Parathyroid adenoma (tissue), 2 donors: ENCODE results near the gene ADH4.
"Not testable (repeated sequence)": the region's sequence is repeated elsewhere in the genome, so short reads cannot be mapped to it uniquely, and the experiment has no call there.

Experiments
- H2AFZ ChIP-seq: fragments of 300-600 bp; sonication (generic); one replicate; pipeline ENCODE4 v1.7.0; 2017; ENCODE audit warnings: antibody characterized with exemption, mild to moderate bottlenecking
- H3K27ac ChIP-seq: fragments of 300-600 bp; sonication (generic); one replicate; pipeline ENCODE4 v1.7.0; 2017
- H3K27me3 ChIP-seq: fragments of 300-600 bp; sonication (generic); one replicate; pipeline ENCODE4 v1.7.0; 2017; ENCODE audit warnings: low read length; ENCODE audit not compliant: control insufficient read depth, insufficient read depth
- H3K36me3 ChIP-seq: fragments of 300-600 bp; sonication (generic); one replicate; pipeline ENCODE4 v1.7.0; 2017; ENCODE audit warnings: low read length; ENCODE audit not compliant: control insufficient read depth, insufficient read depth
- H3K4me1 ChIP-seq: fragments of 300-600 bp; sonication (generic); one replicate; pipeline ENCODE4 v1.7.0; 2017; ENCODE audit warnings: control low read depth
- H3K4me2 ChIP-seq: fragments of 300-600 bp; sonication (generic); one replicate; pipeline ENCODE4 v1.7.0; 2017; ENCODE audit warnings: low read length
- H3K4me3 ChIP-seq: fragments of 300-600 bp; sonication (generic); one replicate; pipeline ENCODE4 v1.7.0; 2017; ENCODE audit warnings: low read depth, low read length
- H3K79me2 ChIP-seq: fragments of 300-600 bp; sonication (generic); one replicate; pipeline ENCODE4 v1.7.0; 2017; ENCODE audit warnings: control low read depth
- H3K9ac ChIP-seq: fragments of 300-600 bp; sonication (generic); one replicate; pipeline ENCODE4 v1.7.0; 2017; ENCODE audit warnings: mild to moderate bottlenecking
- H3K9me3 ChIP-seq: fragments of 300-600 bp; sonication (generic); one replicate; pipeline ENCODE4 v1.7.0; 2017; ENCODE audit warnings: low read length; ENCODE audit not compliant: control insufficient read depth
- TF ChIP-seq, protein P1 (sequence below): fragments of 300-600 bp; sonication (generic); IDR thresholded peaks from one replicate; pipeline ENCODE4 v1.7.0; 2017; ENCODE audit warnings: antibody characterized with exemption, mild to moderate bottlenecking
- donor health status: primary hyperparathyroidism.

The ADH4 gene

DNA sequence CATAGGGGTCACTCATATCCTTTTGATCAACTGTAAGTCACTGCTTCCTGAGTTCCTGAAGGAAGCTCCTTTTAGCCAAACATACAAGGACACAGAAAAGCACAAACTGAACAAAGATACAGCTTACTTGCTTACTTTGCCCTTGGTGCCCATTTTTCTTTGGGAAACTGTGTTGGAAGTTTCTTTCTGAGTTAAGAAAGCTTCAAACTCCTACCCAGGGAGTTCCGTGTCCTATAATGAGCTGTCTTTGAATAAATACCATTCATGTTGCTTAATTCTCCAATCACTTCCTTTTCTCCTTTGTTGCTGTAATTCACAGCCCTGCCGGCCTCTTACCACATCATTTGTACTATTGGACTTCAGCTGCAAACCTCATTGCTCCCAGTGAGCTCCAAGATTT is at the start of gene ADH4:
Gene ADH4, minus strand, starts transcription at position 228 of the 400 bp plus-strand sequence. Its CDS starts 75 bp downstream, at position 153.
- Histone ChIP-seq H2AFZ (no peak within 1 kb of the TSS), H3K36me3 (no peaks in the 10 kb centered on the region), H3K4me3 (no peak within 1 kb of the TSS), H3K27ac (no peak within 1 kb of the TSS), H3K4me2 (no peak within 1 kb of the TSS), H3K27me3 (no peaks in the 10 kb centered on the region), H3K79me2 (no peaks in the 10 kb centered on the region), H3K9me3 (no peaks in the 10 kb centered on the region), H3K9ac (no peak within 1 kb of the TSS), H3K4me1 (no peaks in the 10 kb centered on the region)
- TF ChIP-seq, protein P1, sequence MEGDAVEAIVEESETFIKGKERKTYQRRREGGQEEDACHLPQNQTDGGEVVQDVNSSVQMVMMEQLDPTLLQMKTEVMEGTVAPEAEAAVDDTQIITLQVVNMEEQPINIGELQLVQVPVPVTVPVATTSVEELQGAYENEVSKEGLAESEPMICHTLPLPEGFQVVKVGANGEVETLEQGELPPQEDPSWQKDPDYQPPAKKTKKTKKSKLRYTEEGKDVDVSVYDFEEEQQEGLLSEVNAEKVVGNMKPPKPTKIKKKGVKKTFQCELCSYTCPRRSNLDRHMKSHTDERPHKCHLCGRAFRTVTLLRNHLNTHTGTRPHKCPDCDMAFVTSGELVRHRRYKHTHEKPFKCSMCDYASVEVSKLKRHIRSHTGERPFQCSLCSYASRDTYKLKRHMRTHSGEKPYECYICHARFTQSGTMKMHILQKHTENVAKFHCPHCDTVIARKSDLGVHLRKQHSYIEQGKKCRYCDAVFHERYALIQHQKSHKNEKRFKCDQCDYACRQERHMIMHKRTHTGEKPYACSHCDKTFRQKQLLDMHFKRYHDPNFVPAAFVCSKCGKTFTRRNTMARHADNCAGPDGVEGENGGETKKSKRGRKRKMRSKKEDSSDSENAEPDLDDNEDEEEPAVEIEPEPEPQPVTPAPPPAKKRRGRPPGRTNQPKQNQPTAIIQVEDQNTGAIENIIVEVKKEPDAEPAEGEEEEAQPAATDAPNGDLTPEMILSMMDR = no peak

DNA sequence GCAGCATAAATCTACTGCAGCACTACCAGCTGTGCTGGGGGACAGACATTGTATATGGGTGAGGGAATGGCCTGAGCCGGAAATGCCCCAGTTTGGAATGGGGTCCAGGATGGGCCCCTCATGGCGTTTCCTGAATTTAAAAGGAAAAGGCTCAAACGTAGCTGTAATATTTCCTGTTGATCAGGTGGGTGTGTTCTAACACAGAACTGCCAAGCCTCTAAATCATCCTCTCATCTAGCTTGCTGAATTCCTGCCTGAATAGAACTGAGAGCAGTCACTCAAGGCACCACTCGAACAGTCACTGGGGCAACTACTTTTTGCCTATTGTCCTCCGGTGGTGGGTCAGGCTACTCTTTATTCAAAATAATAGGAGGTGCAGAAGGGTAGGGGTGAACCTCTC is 46.2 kb upstream of the ADH4 start:
- Histone ChIP-seq H3K36me3 (no peaks in the 10 kb centered on the region), H3K9me3 (no peaks in the 10 kb centered on the region), H3K27ac (no peak overlapping the region), H3K4me1 (no peaks in the 10 kb centered on the region), H3K4me3 (no peak overlapping the region), H3K27me3 (no peaks in the 10 kb centered on the region), H2AFZ (no peak overlapping the region), H3K79me2 (no peaks in the 10 kb centered on the region), H3K4me2 (no peak overlapping the region), H3K9ac (no peak overlapping the region)
- TF ChIP-seq, protein P1 = no peak

GRCh38 chr4:99189900-99190299 is 45.8 kb upstream of the ADH4 start:
- H3K4me2 ChIP-seq, H3K9me3 ChIP-seq, H3K9ac ChIP-seq, H3K4me1 ChIP-seq, H3K79me2 ChIP-seq, H3K4me3 ChIP-seq, H3K27me3 ChIP-seq, H2AFZ ChIP-seq, H3K27ac ChIP-seq, H3K36me3 ChIP-seq: not testable (repeated sequence)

DNA sequence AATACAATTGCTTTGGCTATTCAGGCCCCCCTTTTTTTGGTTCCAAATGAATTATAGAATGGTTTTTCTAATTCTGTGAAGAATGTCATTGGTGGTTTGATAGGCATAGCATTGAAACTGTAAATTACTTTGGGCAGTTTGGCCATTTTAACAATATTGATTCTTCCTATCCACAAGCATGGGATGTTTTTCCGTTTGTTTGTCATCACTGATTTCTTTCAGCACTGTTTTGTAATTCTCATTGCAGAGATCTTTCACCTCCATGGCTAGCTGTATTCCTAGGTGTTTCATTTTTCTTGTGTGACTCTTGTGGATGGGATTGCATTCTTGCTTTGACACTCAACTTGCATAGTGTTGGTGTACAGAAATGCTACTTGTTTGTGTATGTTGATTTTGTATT is 41.9 kb upstream of the ADH4 start:
- TF ChIP-seq, protein P1 = no peak
- H3K4me3 ChIP-seq = no peak overlapping the region
- no peak overlapping the region for H3K27ac ChIP-seq
- no peaks in the 10 kb centered on the region for H3K4me1 ChIP-seq
- no peak overlapping the region for H2AFZ ChIP-seq
- H3K9ac ChIP-seq = no peak overlapping the region
- H3K27me3 ChIP-seq = no peaks in the 10 kb centered on the region
- H3K4me2 ChIP-seq = no peak overlapping the region
- no peaks in the 10 kb centered on the region for H3K36me3 ChIP-seq
- H3K9me3 ChIP-seq = no peaks in the 10 kb centered on the region
- H3K79me2 ChIP-seq = no peaks in the 10 kb centered on the region

DNA sequence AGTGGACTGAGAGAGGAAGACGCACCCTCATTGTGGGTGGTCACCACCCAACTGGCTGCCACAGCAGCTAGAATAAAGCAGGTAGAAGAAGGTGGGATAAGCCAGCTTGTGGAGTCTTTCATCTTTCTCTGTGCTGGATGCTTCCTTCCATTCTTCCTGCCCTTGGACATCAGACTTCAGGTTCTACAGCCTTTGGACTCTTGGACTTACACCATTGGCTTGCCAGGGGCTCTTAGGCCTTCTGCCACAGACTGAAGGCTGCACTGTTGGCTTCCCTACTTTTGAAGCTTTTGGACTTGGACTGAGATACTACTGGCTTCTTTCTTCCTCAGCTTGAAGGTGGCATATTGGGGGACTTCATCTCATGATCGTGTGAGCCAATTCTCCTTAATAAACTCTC is 41.5 kb upstream of the ADH4 start:
- Histone ChIP-seq H3K27me3 (no peaks in the 10 kb centered on the region), H3K79me2 (no peaks in the 10 kb centered on the region), H2AFZ (no peak overlapping the region), H3K4me3 (no peak overlapping the region), H3K9ac (no peak overlapping the region), H3K36me3 (no peaks in the 10 kb centered on the region), H3K27ac (no peak overlapping the region), H3K9me3 (no peaks in the 10 kb centered on the region), H3K4me2 (no peak overlapping the region), H3K4me1 (no peaks in the 10 kb centered on the region)
- TF ChIP-seq, protein P1 = no peak
